CD4-positive, alpha-beta T cell treated with Interleukin-4 for 4 hours (primary cell): ENCODE results near the gene CDK9.
A peak's percentile ranks its signal among the peaks of the same experiment; 100 is the strongest.
"Not testable (repeated sequence)": the region's sequence is repeated elsewhere in the genome, so short reads cannot be mapped to it uniquely, and the experiment has no call there.

Source experiments
- DNase-seq: peaks from one replicate; pipeline ENCODE4 v3.0.0-alpha.2; 2020

CDK9 gene

GRCh38 chr9:127780909-127781308, 4.9 kb upstream of the CDK9 start:
- DNase-seq, result not testable (repeated sequence)

- no peak for DNase-seq
Measured at GRCh38 chr9:127781806-127782205, 4.0 kb upstream of the CDK9 start.

- peak; percentile 78 for DNase-seq
Measured at GRCh38 chr9:127783111-127784008, 2.5 kb upstream of the CDK9 start.

GRCh38 chr9:127785023-127785932, 556 bp upstream of the CDK9 start:
- peak; percentile 88 for DNase-seq

DNA sequence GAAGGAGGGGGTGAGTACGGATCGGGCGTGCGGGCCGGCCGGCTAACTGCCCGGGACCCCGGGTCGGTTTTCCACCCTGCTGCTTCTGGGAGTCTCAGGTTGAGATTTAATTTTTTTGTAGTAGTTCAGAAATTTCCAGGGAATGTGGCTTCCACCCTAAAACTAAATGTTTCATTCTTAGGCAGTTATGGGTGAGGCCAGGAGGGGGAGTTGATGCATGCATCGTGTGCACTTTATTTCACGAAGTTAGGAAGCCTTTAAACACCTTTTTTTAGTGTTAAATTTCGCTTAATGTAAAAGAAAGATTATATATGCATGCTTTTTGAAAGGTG, 905 bp downstream of the CDK9 start:
- no peak for DNase-seq

DNA sequence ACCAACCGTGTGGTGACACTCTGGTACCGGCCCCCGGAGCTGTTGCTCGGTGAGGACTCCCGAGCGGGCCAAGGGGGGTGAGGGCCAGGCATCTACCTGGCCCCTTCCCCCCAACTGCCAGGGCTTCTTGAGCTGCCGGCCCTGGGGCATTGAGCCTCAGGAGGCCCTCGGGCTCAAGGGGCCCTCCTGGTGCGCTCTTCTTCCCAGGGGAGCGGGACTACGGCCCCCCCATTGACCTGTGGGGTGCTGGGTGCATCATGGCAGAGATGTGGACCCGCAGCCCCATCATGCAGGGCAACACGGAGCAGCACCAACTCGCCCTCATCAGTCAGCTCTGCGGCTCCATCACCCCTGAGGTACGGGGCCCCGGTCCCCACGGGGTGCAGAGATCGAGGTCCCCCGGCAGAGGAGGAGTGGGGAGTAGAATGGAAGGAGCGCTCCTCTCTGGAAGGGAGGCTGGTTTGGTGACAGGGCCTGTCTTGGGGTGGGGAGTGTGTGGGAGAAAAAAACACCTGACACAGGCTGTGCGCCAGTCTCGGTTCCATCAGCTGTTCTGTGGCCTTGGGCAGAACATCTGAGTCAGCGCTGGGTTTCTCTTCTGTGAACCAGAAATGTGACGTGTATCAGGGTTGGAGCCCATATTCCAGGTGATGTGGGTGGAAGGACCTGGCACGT, 2.6 kb downstream of the CDK9 start:
- DNase-seq, result no peak

- no peak for DNase-seq
Measured at GRCh38 chr9:127789179-127789578, 3.3 kb downstream of the CDK9 start.

DNA sequence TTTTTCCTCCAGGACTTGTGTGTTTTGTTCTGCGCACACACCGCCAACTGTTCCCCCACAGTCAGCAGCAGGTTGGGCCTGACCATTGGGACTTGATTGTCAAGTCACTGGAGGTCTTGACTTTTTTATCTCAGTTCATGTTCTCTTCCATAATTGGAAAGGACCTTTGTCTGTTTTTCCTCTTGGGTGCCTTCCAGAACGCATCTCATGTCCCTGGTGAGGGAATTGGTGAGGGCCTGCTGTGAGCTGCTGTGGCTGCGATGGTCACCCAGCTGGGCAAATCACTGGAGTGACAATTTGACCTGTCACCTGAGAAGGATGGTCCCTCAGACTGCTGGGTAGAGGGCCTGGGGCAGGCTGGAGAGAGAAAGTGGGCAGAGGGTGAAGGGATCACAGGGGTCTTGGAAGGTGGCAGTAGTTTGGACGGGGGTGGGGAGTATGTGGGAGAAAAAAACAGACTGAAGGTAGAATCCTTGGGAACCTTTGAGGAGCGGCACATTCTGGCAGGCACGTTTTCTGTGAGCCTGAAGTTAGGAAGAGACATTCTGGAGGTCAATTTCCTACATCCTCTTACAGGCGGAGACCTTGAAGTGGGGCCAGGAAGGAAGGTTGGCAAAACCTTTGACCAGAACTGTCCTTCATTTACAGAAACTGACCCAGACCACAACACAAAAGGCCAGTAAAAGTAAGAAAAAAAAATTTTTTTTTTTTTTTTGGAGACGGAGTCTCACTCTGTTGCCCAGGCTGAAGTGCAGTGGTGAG, 4.4 kb downstream of the CDK9 start:
- DNase-seq, result no peak

DNA sequence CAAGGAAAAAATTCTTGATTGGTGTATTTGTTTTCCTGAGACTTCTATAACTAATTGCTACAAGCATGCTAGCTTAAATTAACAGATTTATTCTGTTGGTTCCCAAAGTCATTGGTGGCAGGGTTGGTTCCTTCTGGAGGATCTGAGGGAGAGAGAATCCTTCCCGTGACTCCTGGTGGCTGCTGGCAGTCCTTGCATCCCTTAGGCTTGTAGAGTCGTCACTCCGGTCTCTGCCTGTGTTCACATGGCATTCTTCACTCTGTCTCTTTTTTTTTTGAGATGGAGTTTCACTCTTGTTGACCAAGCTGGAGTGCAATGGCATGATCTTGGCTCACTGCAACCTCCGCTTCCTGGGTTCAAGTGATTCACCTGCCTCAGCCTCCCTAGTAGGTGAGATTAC, 5.3 kb downstream of the CDK9 start:
- no peak for DNase-seq

DNA sequence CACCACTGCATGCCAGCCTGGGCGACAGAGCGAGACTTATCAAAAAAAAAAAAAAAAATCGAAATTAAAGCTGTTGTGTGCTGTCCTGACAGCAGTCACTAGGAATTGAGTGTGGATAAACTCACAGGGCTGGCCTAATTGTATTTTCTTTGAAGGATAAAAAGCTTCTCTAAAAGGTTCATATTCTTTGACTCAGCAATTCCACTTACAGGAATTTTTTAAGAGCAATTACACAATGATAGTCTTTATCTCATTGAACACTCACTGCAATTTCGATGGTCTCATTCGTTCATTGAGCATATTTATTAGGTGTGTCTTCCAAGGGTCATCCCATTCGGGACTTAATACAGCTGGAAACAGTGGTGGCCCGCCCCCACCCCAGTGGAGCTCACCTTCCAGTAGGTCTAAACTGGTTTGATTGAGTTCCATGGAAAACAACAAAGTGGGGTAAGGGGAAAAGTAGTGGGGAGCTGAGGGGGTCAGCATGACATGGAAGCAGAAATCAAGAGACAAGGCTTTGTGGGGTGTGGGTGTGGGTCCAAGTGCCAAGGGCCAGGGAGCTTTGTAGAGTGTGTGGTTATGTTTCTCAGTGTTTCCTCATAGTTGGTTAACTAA, 6.7 kb downstream of the CDK9 start:
- DNase-seq, result no peak

DNA sequence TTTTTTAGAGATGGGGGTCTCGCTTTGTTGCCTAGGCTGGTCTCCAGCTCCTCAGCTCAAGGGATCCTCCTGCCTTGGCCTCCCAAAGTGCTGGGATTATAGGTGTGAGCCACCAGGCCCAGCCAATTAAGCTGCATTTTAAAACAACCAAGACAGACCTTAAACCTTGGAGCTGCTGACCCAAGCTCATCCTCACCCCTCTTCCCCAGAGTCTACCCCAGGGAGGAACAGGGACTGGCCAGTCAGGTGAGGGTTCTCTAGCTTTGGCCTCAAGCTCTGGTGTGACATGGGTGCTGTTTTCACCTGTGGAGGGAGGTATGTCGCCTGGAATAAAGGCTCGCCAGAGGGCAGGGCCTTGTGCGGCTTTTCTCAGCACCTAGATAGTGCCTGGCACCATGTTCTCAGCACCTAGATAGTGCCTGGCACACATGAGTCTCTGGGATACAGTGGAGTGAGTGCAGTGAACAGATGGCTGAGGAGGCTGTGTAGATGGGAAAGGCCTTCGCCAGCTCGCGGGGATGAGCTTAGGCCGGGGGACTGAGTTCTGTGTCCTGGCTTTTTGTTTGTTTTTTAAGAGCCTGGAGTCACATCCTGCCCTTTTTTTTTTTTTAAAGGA, 7.4 kb downstream of the CDK9 start:
- no peak for DNase-seq

- DNase-seq, result no peak
Measured at GRCh38 chr9:127794001-127794791, 8.4 kb downstream of the CDK9 start.

- no peak for DNase-seq
Measured at GRCh38 chr9:127796225-127796813, 10.5 kb downstream of the CDK9 start.

GRCh38 chr9:127796852-127797370, 11.1 kb downstream of the CDK9 start:
- DNase-seq, result no peak

- DNase-seq, result no peak
Measured at GRCh38 chr9:127801955-127802575, 16.2 kb downstream of the CDK9 start.

DNA sequence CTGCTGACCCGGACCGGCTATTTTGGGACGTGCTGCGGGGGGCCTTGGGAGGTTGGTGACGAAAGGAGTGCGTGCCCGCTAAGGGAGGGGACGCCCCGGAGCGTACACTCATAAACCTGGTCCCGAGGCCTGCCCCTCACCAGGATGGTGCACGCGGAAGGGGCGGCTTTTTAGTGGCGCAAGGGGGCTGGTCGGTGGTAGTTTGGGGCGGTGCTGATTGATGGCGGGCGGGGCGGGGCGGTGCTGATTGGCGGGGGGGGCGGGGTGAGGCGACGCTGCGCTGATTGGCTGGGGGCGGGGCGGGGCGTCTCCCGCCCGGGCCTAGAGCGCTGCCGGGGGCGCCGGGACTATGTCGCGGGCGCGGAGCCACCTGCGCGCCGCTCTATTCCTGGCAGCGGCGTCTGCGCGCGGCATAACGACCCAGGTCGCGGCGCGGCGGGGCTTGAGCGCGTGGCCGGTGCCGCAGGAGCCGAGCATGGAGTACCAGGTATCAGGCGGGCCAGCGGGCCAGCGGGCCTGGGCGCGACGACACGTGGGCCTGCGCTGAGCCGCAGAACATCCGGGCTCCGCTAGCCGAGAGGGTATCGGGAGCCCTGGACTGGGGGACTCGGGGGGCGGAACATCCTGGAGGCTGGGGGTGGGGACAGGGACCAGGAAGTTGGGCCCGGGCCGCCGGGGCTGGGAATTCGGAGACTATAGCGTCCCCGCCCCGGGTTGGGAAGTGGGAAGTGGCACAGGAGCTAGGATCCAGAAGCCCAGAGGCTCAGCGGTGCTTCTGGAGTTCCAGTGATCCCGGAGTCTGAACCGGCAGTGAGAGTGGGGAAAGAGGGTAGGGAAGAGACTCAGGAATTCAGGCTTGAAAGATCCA, 17.0 kb downstream of the CDK9 start, which contains the start of gene FPGS:
Gene FPGS, plus strand, starts transcription at position 307 of the 868 bp plus-strand sequence. Its CDS starts 43 bp downstream, at position 350.
- DNase-seq, result peak; percentile 83

- no peak for DNase-seq
Measured at GRCh38 chr9:127803507-127804352, 17.9 kb downstream of the CDK9 start.
